ENCODE data around the gene CDC14B.

The CDC14B gene

GRCh38 chr9:96574931-96575351 lies 44.7 kb downstream of the CDC14B start:
- TF ChIP-seq ZBTB7A (IDR thresholded peaks at IDR 0.05; ENCODE audit: low read depth) (no peak), RAD21 (IDR thresholded peaks at IDR 0.05; ENCODE audit: low read depth) (no peak), TCF12 (IDR thresholded peaks at IDR 0.05; ENCODE audit: low read depth) (no peak)

- TF ChIP-seq MAX (IDR thresholded peaks at IDR 0.05) (no peak), TEAD4 (IDR thresholded peaks at IDR 0.05) (no peak), CEBPB (IDR thresholded peaks at IDR 0.05) (no peak), ZBTB7A (IDR thresholded peaks at IDR 0.05; ENCODE audit: low read depth) (no peak), TAF1 (IDR thresholded peaks at IDR 0.05; ENCODE audit: low read depth) (no peak), TCF12 (IDR thresholded peaks at IDR 0.05; ENCODE audit: low read depth) (no peak), FOXM1 (IDR thresholded peaks at IDR 0.05; ENCODE audit: borderline replicate concordance, low read depth) (no peak), YY1 (IDR thresholded peaks at IDR 0.05; ENCODE audit: low read depth) (no peak), EGR1 (IDR thresholded peaks at IDR 0.05) (no peak), USF1 (IDR thresholded peaks at IDR 0.05) (no peak), NFIC (IDR thresholded peaks at IDR 0.05) (no peak), RAD21 (IDR thresholded peaks at IDR 0.05; ENCODE audit: low read depth) (no peak), EP300 (IDR thresholded peaks at IDR 0.05; ENCODE audit: borderline replicate concordance) (no peak), CREB1 (IDR thresholded peaks at IDR 0.05; ENCODE audit: low read depth) (no peak)
Measured at GRCh38 chr9:96574455-96574854, 45.2 kb downstream of the CDC14B start.

GRCh38 chr9:96567203-96567700 lies 52.4 kb downstream of the CDC14B start:
- TF ChIP-seq CEBPB (IDR thresholded peaks at IDR 0.05) (peak; percentile 49), TAF1 (IDR thresholded peaks at IDR 0.05; ENCODE audit: low read depth) (0 out of 2 replicates have a peak, but pooled peaks have one; percentile 8), NFIC (IDR thresholded peaks at IDR 0.05) (peak; percentile 8; the same call in 1 of the 2 replicates), USF1 (IDR thresholded peaks at IDR 0.05) (no peak), ZBTB7A (IDR thresholded peaks at IDR 0.05; ENCODE audit: low read depth) (0 out of 2 replicates have a peak, but pooled peaks have one; percentile 38), YY1 (IDR thresholded peaks at IDR 0.05; ENCODE audit: low read depth) (0 out of 2 replicates have a peak, but pooled peaks have one; percentile 27)

GRCh38 chr9:96566498-96567202 lies 53.0 kb downstream of the CDC14B start:
- TF ChIP-seq CEBPB (IDR thresholded peaks at IDR 0.05): no peak
- 0 out of 2 replicates have a peak, but pooled peaks have one; percentile 2 for TF ChIP-seq EGR1 (IDR thresholded peaks at IDR 0.05)
- no peak for TF ChIP-seq USF1 (IDR thresholded peaks at IDR 0.05)
- peak; percentile 37; the same call in 1 of the 2 replicates for TF ChIP-seq MAX (IDR thresholded peaks at IDR 0.05)
- no peak for TF ChIP-seq TCF12 (IDR thresholded peaks at IDR 0.05; ENCODE audit: low read depth)
- TF ChIP-seq ZBTB7A (IDR thresholded peaks at IDR 0.05; ENCODE audit: low read depth): peak; percentile 36
- TF ChIP-seq NFIC (IDR thresholded peaks at IDR 0.05): no peak
- no peak for TF ChIP-seq EP300 (IDR thresholded peaks at IDR 0.05; ENCODE audit: borderline replicate concordance)
- peak; percentile 30; the same call in 1 of the 2 replicates for TF ChIP-seq RAD21 (IDR thresholded peaks at IDR 0.05; ENCODE audit: low read depth)

- TF ChIP-seq MAX (IDR thresholded peaks at IDR 0.05) (no peak), EP300 (IDR thresholded peaks at IDR 0.05; ENCODE audit: borderline replicate concordance) (no peak), NFIC (IDR thresholded peaks at IDR 0.05) (no peak), TCF12 (IDR thresholded peaks at IDR 0.05; ENCODE audit: low read depth) (no peak), ZBTB7A (IDR thresholded peaks at IDR 0.05; ENCODE audit: low read depth) (no peak), EGR1 (IDR thresholded peaks at IDR 0.05) (0 out of 2 replicates have a peak, but pooled peaks have one; percentile 3), CREB1 (IDR thresholded peaks at IDR 0.05; ENCODE audit: low read depth) (no peak), TAF1 (IDR thresholded peaks at IDR 0.05; ENCODE audit: low read depth) (no peak), REST (IDR thresholded peaks at IDR 0.05; ENCODE audit: low read depth) (no peak), TEAD4 (IDR thresholded peaks at IDR 0.05) (0 out of 2 replicates have a peak, but pooled peaks have one; percentile 8), RAD21 (IDR thresholded peaks at IDR 0.05; ENCODE audit: low read depth) (no peak), FOXM1 (IDR thresholded peaks at IDR 0.05; ENCODE audit: borderline replicate concordance, low read depth) (no peak), USF1 (IDR thresholded peaks at IDR 0.05) (no peak), CEBPB (IDR thresholded peaks at IDR 0.05) (no peak)
Measured at GRCh38 chr9:96565671-96566497, 53.8 kb downstream of the CDC14B start.
